ENCODE results near the gene DIP2C.
"Not testable (repeated sequence)": the region's sequence is repeated elsewhere in the genome, so short reads cannot be mapped to it uniquely, and the experiment has no call there.

Gene DIP2C

GRCh38 chr10:550665-551372, 138.6 kb downstream of the DIP2C start:
- no peak for DNase-seq

- no peak for DNase-seq
Measured at GRCh38 chr10:549391-549790, 140.1 kb downstream of the DIP2C start.

- DNase-seq = no peak
Measured at GRCh38 chr10:548238-548901, 141.1 kb downstream of the DIP2C start.

- DNase-seq = no peak
Measured at GRCh38 chr10:547591-548081, 141.8 kb downstream of the DIP2C start.

- DNase-seq = no peak
Measured at GRCh38 chr10:546971-547590, 142.4 kb downstream of the DIP2C start.

- no peak for DNase-seq
Measured at GRCh38 chr10:546451-546850, 143.0 kb downstream of the DIP2C start.

GRCh38 chr10:543862-544822, 145.3 kb downstream of the DIP2C start:
- no peak for DNase-seq

GRCh38 chr10:543131-543530, 146.3 kb downstream of the DIP2C start:
- no peak for DNase-seq

GRCh38 chr10:541750-542371, 147.6 kb downstream of the DIP2C start:
- DNase-seq = no peak

GRCh38 chr10:541041-541440, 148.4 kb downstream of the DIP2C start:
- DNase-seq = no peak

- DNase-seq = no peak
Measured at GRCh38 chr10:538895-539294, 150.6 kb downstream of the DIP2C start.

- DNase-seq = no peak
Measured at GRCh38 chr10:536935-537334, 152.5 kb downstream of the DIP2C start.

GRCh38 chr10:536371-536925, 153.0 kb downstream of the DIP2C start:
- DNase-seq = no peak

GRCh38 chr10:535952-536351, 153.5 kb downstream of the DIP2C start:
- no peak for DNase-seq

GRCh38 chr10:535051-535450, 154.4 kb downstream of the DIP2C start:
- DNase-seq = no peak

- DNase-seq = no peak
Measured at GRCh38 chr10:534047-534566, 155.4 kb downstream of the DIP2C start.

- no peak for DNase-seq
Measured at GRCh38 chr10:533611-534010, 155.9 kb downstream of the DIP2C start.

GRCh38 chr10:533186-533585, 156.3 kb downstream of the DIP2C start:
- DNase-seq = no peak

GRCh38 chr10:532331-532730, 157.1 kb downstream of the DIP2C start:
- not testable (repeated sequence) for DNase-seq

GRCh38 chr10:531541-531940, 157.9 kb downstream of the DIP2C start:
- DNase-seq = no peak

GRCh38 chr10:530717-531116, 158.8 kb downstream of the DIP2C start:
- no peak for DNase-seq

Measured in activated CD4-positive, alpha-beta T cell treated with anti-CD3 and anti-CD28 coated beads, Interleukin-2, amount 50 U/mL, for 1 hour (primary cell).